AG10803 (cell line): ENCODE measurements around the gene NUDT13.
A peak's percentile ranks its signal among the peaks of the same experiment; 100 is the strongest.
"Not testable (repeated sequence)": the region's sequence is repeated elsewhere in the genome, so short reads cannot be mapped to it uniquely, and the experiment has no call there.

Experiments used
- DNase-seq: peaks from one replicate; pipeline ENCODE4 v3.0.0; 2010; ENCODE audit warnings: low read depth
- H3K4me3 ChIP-seq: 2 replicates; pipeline ENCODE4 v1.5.1; 2011; ENCODE audit warnings: mild to moderate bottlenecking, low read length, control low read depth
- CTCF ChIP-seq: conservative IDR thresholded peaks from 2 replicates; pipeline ENCODE4 v1.5.1; 2011; ENCODE audit warnings: mild to moderate bottlenecking, low read length, control low read depth, inconsistent platforms

NUDT13 gene

GRCh38 chr10:73141603-73142002 lies 31.3 kb downstream of the NUDT13 start:
- no peak overlapping the region for H3K4me3 ChIP-seq
- no peak for TF ChIP-seq CTCF
- DNase-seq = no peak

- not testable (repeated sequence) for DNase-seq, H3K4me3 ChIP-seq
Observed at GRCh38 chr10:73150633-73151413, 40.6 kb downstream of the NUDT13 start.

- no peak for DNase-seq
- no peak overlapping the region for H3K4me3 ChIP-seq
- TF ChIP-seq CTCF = no peak
Observed at GRCh38 chr10:73152009-73152408, 41.8 kb downstream of the NUDT13 start.

- H3K4me3 ChIP-seq = no peak overlapping the region
- no peak for DNase-seq
- TF ChIP-seq CTCF = no peak
Observed at GRCh38 chr10:73156054-73156453, 45.8 kb downstream of the NUDT13 start.

- DNase-seq = peak; percentile 51
- peak; percentile 80 for TF ChIP-seq CTCF
- no peak overlapping the region for H3K4me3 ChIP-seq
Observed at GRCh38 chr10:73159038-73159648, 48.9 kb downstream of the NUDT13 start.

GRCh38 chr10:73161079-73161478 lies 50.8 kb downstream of the NUDT13 start:
- no peak for TF ChIP-seq CTCF
- no peak for DNase-seq
- no peak overlapping the region for H3K4me3 ChIP-seq

- TF ChIP-seq CTCF = no peak
- H3K4me3 ChIP-seq = no peak overlapping the region
- no peak for DNase-seq
Observed at GRCh38 chr10:73161662-73162061, 51.4 kb downstream of the NUDT13 start.
